Uterus (tissue), 2 donors: Measurements from ENCODE around the gene AEN.

Experiments used
- POLR2A ChIP-seq, 2 donors: fragments of 450-650 bp; IDR thresholded peaks; one replicate each; pipeline ENCODE4 v1.6.1; 2016; ENCODE audit warnings: antibody characterized with exemption in 2 of 2, mild to moderate bottlenecking in 1 of 2, moderate library complexity in 1 of 2
- TF ChIP-seq, protein P1 (sequence below), 4 experiments: fragments of 200-600 bp in 2 of 4; fragments of 450-650 bp in 2 of 4; sonication (generic) in 2 of 4; IDR thresholded peaks; one replicate each; pipeline ENCODE4 v1.5.1; 2016 to 2019; ENCODE audit warnings: antibody characterized with exemption in 4 of 4, mild to moderate bottlenecking in 2 of 4, moderate library complexity in 1 of 4

- TF ChIP-seq, protein P1, sequence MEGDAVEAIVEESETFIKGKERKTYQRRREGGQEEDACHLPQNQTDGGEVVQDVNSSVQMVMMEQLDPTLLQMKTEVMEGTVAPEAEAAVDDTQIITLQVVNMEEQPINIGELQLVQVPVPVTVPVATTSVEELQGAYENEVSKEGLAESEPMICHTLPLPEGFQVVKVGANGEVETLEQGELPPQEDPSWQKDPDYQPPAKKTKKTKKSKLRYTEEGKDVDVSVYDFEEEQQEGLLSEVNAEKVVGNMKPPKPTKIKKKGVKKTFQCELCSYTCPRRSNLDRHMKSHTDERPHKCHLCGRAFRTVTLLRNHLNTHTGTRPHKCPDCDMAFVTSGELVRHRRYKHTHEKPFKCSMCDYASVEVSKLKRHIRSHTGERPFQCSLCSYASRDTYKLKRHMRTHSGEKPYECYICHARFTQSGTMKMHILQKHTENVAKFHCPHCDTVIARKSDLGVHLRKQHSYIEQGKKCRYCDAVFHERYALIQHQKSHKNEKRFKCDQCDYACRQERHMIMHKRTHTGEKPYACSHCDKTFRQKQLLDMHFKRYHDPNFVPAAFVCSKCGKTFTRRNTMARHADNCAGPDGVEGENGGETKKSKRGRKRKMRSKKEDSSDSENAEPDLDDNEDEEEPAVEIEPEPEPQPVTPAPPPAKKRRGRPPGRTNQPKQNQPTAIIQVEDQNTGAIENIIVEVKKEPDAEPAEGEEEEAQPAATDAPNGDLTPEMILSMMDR (IDR thresholded peaks at IDR 0.05) = no peak
- no peak for TF ChIP-seq POLR2A (IDR thresholded peaks at IDR 0.05)
These were observed 9.8 kb downstream of the AEN start for GRCh38 chr15:88630798-88631463.
